ENCODE results near the gene KRT72.

The KRT72 gene

GRCh38 chr12:52542785-52543318 lies 58.4 kb downstream of the KRT72 start:
- DNase-seq (ENCODE audit: low read depth in 1 of 2, low spot score in 1 of 2), result no peak
- no peak overlapping the region for H3K4me3 ChIP-seq (replicated peaks; ENCODE audit: insufficient read depth, low read length)
- no peak for TF ChIP-seq POLR2AphosphoS5 (IDR thresholded peaks at IDR 0.05; ENCODE audit: low read depth)
- TF ChIP-seq SPI1 (IDR thresholded peaks at IDR 0.05; ENCODE audit: borderline replicate concordance, low read depth), result no peak
- no peak for TF ChIP-seq REST (IDR thresholded peaks at IDR 0.05; ENCODE audit: insufficient replicate concordance, low read depth)
- no peak for TF ChIP-seq GABPA (IDR thresholded peaks at IDR 0.05; ENCODE audit: low read depth)
- no peak for TF ChIP-seq CTCF (IDR thresholded peaks at IDR 0.05; ENCODE audit: insufficient read depth, low read length)
- no peaks in the 10 kb centered on the region for H3K27me3 ChIP-seq (ENCODE audit: insufficient read depth, poor library complexity, severe bottlenecking)
- no peak overlapping the region for H3K27ac ChIP-seq (replicated peaks)

- H3K27ac ChIP-seq (replicated peaks), result no peak overlapping the region
- TF ChIP-seq POLR2AphosphoS5 (IDR thresholded peaks at IDR 0.05; ENCODE audit: low read depth) (no peak), GABPA (IDR thresholded peaks at IDR 0.05; ENCODE audit: low read depth) (no peak), CTCF (IDR thresholded peaks at IDR 0.05; ENCODE audit: insufficient read depth, low read length) (no peak), REST (IDR thresholded peaks at IDR 0.05; ENCODE audit: insufficient replicate concordance, low read depth) (no peak), SPI1 (IDR thresholded peaks at IDR 0.05; ENCODE audit: borderline replicate concordance, low read depth) (no peak)
- no peak overlapping the region for H3K4me3 ChIP-seq (replicated peaks; ENCODE audit: insufficient read depth, low read length)
- DNase-seq (ENCODE audit: low read depth in 1 of 2, low spot score in 1 of 2), result no peak
- no peaks in the 10 kb centered on the region for H3K27me3 ChIP-seq (ENCODE audit: insufficient read depth, poor library complexity, severe bottlenecking)
These were observed 59.1 kb downstream of the KRT72 start for GRCh38 chr12:52542157-52542556.

GRCh38 chr12:52541709-52542108 lies 59.6 kb downstream of the KRT72 start:
- H3K4me3 ChIP-seq (replicated peaks; ENCODE audit: insufficient read depth, low read length), result no peak overlapping the region
- TF ChIP-seq REST (IDR thresholded peaks at IDR 0.05; ENCODE audit: insufficient replicate concordance, low read depth) (no peak), POLR2AphosphoS5 (IDR thresholded peaks at IDR 0.05; ENCODE audit: low read depth) (no peak), CTCF (IDR thresholded peaks at IDR 0.05; ENCODE audit: insufficient read depth, low read length) (no peak), GABPA (IDR thresholded peaks at IDR 0.05; ENCODE audit: low read depth) (no peak), SPI1 (IDR thresholded peaks at IDR 0.05; ENCODE audit: borderline replicate concordance, low read depth) (no peak)
- no peak for DNase-seq (ENCODE audit: low read depth in 1 of 2, low spot score in 1 of 2)
- no peak overlapping the region for H3K27ac ChIP-seq (replicated peaks)
- H3K27me3 ChIP-seq (ENCODE audit: insufficient read depth, poor library complexity, severe bottlenecking), result no peaks in the 10 kb centered on the region
